ENCODE data around the gene SDHC.
"Not testable (repeated sequence)": the region's sequence is repeated elsewhere in the genome, so short reads cannot be mapped to it uniquely, and the experiment has no call there.

SDHC gene

GRCh38 chr1:161382214-161383019, 68.2 kb downstream of the SDHC start:
- peak; percentile 48 for DNase-seq (ENCODE audit: low spot score)

DNA sequence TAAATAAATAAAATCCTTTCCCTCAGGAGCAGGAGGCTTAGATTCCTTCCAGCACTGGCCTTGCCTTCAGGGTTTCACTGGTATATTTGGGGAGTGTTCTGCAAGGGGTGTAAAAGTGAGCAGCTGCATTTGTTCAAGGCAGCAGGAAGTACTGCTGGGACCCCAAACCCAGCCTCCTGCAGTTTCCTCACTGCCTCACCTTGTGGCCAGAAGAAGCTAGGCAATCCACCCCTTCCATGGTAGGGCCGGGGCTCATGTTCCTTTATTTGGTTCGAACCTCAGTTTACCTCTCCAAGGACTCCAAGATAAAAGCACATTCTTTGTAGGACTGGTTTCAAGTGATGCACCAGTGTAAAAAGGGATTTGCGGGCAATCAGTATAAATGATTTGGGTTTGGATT, 74.5 kb downstream of the SDHC start:
- DNase-seq (ENCODE audit: low spot score): no peak

DNA sequence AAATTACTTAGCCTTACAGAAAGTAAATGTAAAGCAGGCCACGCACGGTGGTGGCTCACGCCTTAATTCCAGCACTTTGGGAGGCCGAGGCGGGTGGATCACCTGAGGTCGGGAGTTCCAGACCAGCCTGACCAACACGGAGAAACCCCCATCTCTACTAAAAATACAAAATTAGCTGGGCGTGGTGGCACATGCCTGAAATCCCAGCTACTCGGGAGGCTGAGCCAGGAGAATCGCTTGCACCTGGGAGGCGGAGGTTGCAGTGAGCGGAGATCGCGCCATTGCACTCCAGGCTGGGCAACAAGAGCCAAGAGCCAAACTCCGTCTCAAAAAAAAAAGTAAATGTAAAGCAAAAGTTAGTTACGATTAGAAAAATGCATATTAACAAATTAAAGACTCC, 75.0 kb downstream of the SDHC start:
- DNase-seq (ENCODE audit: low spot score): not testable (repeated sequence)

DNA sequence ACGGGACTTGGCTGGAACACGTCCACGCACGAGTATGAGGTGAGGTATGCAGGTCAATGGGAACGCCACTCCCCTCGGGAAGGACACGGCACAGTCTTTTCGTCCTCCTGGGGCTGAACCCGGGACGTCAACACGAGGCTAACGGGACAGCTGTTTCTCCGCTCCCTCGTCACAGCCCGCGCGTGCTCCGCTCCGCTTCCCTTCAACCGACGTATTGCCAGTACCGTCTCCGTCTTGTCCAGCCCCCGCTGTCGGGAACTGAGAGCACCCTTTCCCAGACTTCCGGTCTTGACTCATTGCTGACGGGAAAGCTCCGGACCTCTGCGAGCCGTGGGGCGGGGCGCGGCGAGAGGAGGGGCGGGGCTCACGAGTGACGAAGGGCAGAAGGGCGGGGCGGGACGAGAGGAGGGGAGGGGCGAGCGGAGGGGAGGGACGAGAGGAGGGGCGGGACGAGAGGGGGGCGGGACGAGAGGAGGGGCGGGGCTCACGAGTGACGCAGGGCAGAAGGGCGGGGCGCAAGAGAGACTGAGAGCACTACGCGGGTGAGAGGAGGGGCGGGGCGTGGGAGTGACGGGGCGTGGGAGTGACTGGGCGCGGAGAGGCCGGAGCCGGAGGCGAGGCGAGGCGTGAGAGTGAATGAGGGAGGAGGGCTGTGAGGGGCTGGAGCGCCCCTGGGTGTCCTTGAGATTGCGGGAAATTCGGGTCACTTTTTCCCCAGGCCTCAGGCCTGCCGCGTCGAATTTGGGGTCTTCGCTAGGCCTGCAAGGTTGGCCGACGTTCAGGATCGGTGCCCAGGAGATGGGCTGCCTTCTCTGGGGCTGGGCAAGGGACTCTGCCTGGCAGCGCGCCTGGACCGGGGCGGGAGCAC, 75.7 kb downstream of the SDHC start:
- DNase-seq (ENCODE audit: low spot score): peak; percentile 81

DNA sequence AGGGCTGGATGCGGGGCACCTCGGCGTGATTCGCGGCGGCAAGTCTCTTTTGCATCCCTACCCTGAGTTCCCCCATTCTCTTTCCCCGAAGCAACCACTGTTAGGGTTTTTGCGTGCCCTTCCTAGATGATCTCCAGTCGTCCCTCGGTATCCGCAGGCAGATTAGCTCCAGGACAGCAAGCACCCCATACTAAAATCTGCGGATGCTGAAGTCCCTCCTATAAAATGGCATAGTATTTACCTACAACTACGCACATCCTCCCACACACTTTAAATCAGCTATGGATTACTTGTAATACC, 76.3 kb downstream of the SDHC start:
- no peak for DNase-seq (ENCODE audit: low spot score)

- not testable (repeated sequence) for DNase-seq (ENCODE audit: low spot score)
Measured at GRCh38 chr1:161391136-161391535, 77.0 kb downstream of the SDHC start.

- DNase-seq (ENCODE audit: low spot score): no peak
Measured at GRCh38 chr1:161391611-161392010, 77.4 kb downstream of the SDHC start.

- DNase-seq (ENCODE audit: low spot score): no peak
Measured at GRCh38 chr1:161393151-161393550, 79.0 kb downstream of the SDHC start.

DNA sequence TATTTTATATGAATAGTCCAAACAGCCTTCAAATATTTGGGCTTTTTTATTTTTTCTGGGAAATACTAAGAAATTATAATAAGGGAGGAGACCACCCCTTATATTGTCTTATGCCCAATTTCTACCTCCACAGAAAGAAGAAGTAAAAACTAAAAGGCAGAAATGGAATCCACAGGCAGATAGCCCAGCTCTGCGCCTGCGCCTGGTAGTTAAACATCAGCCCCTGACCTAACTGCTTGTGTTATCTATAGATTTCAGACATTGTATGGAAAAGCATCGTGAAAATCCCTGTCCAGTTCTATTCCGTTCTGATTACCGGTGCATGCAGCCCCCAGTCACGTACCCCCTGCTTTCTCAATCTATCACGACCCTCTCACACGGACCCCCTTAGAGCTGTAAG, 82.9 kb downstream of the SDHC start:
- not testable (repeated sequence) for DNase-seq (ENCODE audit: low spot score)

GRCh38 chr1:161398900-161399256, 84.7 kb downstream of the SDHC start:
- no peak for DNase-seq (ENCODE audit: low spot score)

GRCh38 chr1:161399257-161399998, 85.2 kb downstream of the SDHC start:
- peak; percentile 79 for DNase-seq (ENCODE audit: low spot score)

DNA sequence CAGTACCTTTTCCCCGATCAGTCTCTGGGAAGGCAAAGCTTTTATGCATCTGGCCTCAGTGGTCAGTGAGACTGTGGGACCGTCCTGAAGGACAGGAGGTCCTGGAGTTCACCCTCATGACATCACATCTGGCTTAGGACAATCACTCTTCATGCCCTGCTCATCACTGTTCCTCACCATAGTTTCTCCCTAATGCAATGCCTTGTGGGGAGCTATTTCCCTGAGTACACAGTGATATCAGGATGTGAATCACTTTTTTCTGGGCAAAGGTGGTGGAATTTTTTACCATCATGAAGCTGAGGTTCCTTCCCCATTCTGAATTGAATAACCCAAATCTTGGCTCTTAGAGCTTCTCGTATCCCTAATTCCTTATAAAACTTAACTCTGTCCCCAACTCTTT, 88.3 kb downstream of the SDHC start:
- no peak for DNase-seq (ENCODE audit: low spot score)

- DNase-seq (ENCODE audit: low spot score): no peak
Measured at GRCh38 chr1:161404051-161404597, 89.9 kb downstream of the SDHC start.

DNA sequence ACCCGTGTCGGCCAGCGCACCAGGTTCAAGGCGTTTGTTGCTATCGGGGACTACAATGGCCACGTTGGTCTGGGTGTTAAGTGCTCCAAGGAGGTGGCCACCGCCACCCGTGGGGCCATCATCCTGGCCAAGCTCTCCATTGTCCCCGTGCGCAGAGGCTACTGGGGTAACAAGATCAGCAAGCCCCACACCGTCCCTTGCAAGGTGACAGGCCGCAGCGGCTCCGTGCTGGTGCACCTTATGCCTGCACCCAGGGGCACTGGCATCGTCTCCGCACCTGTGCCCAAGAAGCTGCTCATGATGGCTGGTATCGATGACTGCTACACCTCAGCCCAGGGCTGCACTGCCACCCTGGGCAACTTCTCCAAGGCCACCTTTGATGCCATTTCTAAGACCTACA, 92.4 kb downstream of the SDHC start:
- not testable (repeated sequence) for DNase-seq (ENCODE audit: low spot score)

DNA sequence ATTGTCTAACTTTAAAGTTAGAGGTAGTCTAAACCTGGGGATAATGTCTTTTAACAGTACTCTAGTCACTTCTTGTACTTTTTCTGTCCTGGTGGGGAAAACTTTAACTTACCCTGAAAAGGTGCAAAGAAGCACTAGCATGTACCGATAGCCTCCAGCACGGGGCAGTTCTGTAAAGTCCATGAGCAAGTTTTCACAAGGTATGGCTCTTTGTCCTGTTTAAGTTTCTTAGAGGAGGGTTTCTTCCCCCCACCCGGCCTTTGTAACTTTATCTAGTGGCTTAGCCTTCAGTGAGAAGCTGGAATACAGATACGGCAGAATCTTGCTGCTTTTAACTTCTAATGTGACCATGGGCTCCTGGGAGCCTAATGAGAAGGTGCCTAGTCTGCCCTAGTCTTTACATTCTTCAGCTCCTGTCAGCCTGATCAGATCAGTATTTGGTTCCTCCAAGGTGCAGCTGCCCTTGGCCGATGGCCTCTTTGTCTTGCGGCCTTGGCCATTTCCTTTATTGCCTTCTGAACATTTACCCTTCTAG, 93.3 kb downstream of the SDHC start:
- DNase-seq (ENCODE audit: low spot score): no peak

- no peak for DNase-seq (ENCODE audit: low spot score)
Measured at GRCh38 chr1:161408429-161409052, 94.4 kb downstream of the SDHC start.

GRCh38 chr1:161409848-161410635, 95.9 kb downstream of the SDHC start:
- not testable (repeated sequence) for DNase-seq (ENCODE audit: low spot score)

- not testable (repeated sequence) for DNase-seq (ENCODE audit: low spot score)
Measured at GRCh38 chr1:161410636-161410970, 96.4 kb downstream of the SDHC start.
